Epithelial cell of esophagus (primary cell): Measurements from ENCODE around the gene TEX14.

ENCODE experiments used
- DNase-seq: peaks from one replicate; pipeline ENCODE4 v3.0.0; 2010; ENCODE audit warnings: low read depth
- H3K4me3 ChIP-seq: 2 replicates; pipeline ENCODE4 v1.5.1; 2011; ENCODE audit warnings: mild to moderate bottlenecking, low read length, control low read depth
- TF ChIP-seq, protein P1 (sequence below): IDR thresholded peaks from 2 replicates; pipeline ENCODE4 v1.5.1; 2011; ENCODE audit warnings: low read depth, mild to moderate bottlenecking, low read length, control low read depth, inconsistent platforms; ENCODE audit not compliant: insufficient read depth; ENCODE audit errors: missing control alignments

Gene TEX14

DNA sequence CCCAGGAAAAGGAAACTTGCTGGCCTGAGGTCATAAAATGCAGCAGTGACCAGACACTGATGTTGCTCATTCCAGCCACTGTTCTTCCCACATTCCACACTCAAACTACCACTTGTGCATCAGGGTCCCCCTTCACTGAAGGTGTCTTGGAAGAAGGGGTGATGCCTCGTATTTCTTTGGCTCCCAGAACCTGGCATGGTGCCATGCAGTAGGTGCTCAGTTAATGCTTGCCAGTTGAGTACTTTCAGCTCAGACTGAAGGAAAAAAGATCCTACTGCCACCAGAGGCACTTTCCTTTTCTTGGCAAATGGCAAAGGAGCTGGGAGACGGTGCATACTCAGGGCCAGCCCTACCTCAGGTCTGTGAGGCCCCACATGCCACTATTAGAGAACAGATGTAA, 73.5 kb downstream of the TEX14 start:
- DNase-seq = no peak
- no peak overlapping the region for H3K4me3 ChIP-seq
- TF ChIP-seq, protein P1, sequence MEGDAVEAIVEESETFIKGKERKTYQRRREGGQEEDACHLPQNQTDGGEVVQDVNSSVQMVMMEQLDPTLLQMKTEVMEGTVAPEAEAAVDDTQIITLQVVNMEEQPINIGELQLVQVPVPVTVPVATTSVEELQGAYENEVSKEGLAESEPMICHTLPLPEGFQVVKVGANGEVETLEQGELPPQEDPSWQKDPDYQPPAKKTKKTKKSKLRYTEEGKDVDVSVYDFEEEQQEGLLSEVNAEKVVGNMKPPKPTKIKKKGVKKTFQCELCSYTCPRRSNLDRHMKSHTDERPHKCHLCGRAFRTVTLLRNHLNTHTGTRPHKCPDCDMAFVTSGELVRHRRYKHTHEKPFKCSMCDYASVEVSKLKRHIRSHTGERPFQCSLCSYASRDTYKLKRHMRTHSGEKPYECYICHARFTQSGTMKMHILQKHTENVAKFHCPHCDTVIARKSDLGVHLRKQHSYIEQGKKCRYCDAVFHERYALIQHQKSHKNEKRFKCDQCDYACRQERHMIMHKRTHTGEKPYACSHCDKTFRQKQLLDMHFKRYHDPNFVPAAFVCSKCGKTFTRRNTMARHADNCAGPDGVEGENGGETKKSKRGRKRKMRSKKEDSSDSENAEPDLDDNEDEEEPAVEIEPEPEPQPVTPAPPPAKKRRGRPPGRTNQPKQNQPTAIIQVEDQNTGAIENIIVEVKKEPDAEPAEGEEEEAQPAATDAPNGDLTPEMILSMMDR = no peak

GRCh38 chr17:58617563-58617962, 74.3 kb downstream of the TEX14 start:
- no peak overlapping the region for H3K4me3 ChIP-seq
- DNase-seq = no peak
- TF ChIP-seq, protein P1 = no peak

GRCh38 chr17:58615768-58616659, 75.8 kb downstream of the TEX14 start:
- no peak overlapping the region for H3K4me3 ChIP-seq
- TF ChIP-seq, protein P1 = no peak
- no peak for DNase-seq

GRCh38 chr17:58614859-58615459, 76.9 kb downstream of the TEX14 start:
- H3K4me3 ChIP-seq = no peak overlapping the region
- DNase-seq = no peak
- TF ChIP-seq, protein P1 = no peak

DNA sequence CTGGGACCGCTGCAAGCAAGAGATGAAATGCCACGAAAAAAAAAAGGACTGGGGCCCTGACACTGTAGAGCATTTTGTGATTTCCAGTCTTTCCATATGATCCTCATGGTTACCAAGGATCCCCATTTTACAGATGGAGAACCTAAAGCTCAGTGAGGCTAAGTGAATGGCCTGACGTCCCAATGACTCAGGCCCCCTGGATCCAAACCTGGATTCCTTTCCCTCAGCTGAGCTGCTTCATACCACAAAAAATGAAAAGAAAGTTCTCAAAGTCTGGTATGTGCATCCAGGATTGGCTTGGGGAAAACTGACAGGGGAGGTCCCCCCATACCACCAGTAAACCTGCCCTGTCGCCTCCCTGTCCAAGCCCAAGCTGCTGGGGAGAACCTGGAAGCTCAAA, 80.5 kb downstream of the TEX14 start:
- H3K4me3 ChIP-seq = no peak overlapping the region
- TF ChIP-seq, protein P1 = no peak
- no peak for DNase-seq

GRCh38 chr17:58606934-58607333, 84.9 kb downstream of the TEX14 start:
- TF ChIP-seq, protein P1 = no peak
- no peak overlapping the region for H3K4me3 ChIP-seq
- DNase-seq = no peak

DNA sequence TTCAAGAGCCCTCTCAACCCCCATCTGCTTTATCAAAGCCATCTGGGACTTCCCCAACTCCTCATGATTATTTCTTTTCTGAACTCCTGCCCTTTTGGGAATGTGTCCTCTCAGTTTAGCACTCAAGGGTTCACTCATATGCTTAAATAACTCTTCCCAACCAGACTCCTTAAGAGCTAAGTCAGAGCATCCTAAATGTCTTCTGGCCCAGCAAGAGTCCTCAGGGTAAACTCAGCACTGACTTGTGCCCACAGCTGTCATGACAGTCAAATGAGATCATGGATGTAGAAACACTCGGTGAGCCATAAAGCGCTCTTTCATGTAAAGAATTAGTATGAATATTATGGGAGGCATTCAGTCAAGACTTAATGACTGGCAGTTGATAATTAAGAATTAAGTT, 85.9 kb downstream of the TEX14 start:
- H3K4me3 ChIP-seq = no peak overlapping the region
- TF ChIP-seq, protein P1 = no peak
- DNase-seq = peak; percentile 45
